GM18520 (cell line): ENCODE results near the gene REPS1.

Experiments
- ATAC-seq: cut with Tn5 transposase; IDR thresholded peaks from one replicate; pipeline ENCODE4 v1.9.1; 2021; ENCODE audit not compliant: unreplicated experiment

The REPS1 gene

DNA sequence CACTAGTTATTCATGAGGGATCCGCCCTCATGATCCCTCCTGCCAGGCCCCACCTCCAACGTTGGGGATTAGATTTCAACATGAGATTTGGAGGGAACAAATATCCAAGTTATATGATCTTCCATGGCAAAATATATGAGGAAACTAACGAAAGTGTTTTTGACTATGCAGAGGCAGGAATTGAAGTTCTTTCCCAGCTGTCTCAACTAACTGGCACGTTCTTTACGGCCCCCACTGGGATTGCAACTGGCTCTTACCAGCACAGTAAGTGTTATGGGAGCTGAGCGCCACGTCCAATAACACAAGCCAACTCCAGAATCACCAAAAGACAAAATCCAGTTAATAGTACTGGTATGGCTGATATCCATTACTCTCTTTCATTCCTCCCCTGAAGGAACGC is 125.6 kb downstream of the REPS1 start:
- ATAC-seq: no peak

- no peak for ATAC-seq
These were observed 130.3 kb downstream of the REPS1 start for GRCh38 chr6:138857775-138858174.

DNA sequence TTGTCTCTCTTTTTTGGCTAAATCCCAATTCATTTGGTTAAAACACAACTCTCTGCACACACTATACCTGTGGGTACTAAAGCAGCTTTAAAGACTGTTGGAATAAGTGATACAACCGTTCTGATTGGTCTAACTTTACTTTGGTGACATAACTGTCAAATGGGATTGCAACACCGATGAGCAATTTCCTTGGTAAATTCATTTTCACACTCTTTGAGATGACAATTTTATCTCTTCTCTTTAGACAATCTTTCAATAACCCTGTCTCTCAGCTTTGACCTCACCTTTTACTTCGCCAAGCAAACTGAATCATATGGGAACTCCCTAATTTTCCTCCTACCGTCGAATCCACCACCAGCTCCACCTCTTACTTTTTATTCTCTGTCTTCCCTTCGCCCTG is 131.4 kb downstream of the REPS1 start:
- no peak for ATAC-seq
